Hematopoietic multipotent progenitor cell treated with erythropoietin and hydrocortisone succinate and interleukin-3 and kit ligand, for 8 days (in vitro differentiated cells): ENCODE measurements around the gene TACC2.

Experiments
- DNase-seq: peaks from one replicate; pipeline ENCODE4 v3.0.0-alpha.2; 2015

The TACC2 gene

DNA sequence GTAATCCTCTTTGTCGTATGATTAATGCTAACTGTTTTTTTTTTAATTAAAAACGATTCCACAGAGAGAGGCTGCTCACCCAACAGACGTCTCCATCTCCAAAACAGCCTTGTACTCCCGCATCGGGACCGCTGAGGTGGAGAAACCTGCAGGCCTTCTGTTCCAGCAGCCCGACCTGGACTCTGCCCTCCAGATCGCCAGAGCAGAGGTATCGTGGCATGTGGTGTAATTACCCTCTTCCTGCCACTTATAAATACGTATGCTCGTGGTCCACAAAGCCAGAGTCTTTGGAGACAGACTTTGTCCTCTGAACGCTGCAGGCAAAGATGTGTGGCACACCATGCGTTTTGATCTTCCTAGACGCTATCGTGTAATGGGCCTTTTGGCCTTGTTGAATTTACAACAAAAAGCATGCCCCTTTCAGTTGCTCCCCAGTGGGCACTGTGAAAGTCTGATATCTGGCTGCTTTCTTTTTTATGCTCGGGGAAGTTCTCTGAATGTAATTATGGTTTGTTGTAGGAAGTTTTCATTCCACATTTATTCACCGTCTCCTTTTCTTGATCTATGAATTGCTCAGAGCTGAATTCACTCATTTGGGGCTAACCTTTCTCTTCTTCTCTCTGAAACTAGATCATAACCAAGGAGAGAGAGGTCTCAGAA lies 248.5 kb downstream of the TACC2 start:
- DNase-seq: no peak

DNA sequence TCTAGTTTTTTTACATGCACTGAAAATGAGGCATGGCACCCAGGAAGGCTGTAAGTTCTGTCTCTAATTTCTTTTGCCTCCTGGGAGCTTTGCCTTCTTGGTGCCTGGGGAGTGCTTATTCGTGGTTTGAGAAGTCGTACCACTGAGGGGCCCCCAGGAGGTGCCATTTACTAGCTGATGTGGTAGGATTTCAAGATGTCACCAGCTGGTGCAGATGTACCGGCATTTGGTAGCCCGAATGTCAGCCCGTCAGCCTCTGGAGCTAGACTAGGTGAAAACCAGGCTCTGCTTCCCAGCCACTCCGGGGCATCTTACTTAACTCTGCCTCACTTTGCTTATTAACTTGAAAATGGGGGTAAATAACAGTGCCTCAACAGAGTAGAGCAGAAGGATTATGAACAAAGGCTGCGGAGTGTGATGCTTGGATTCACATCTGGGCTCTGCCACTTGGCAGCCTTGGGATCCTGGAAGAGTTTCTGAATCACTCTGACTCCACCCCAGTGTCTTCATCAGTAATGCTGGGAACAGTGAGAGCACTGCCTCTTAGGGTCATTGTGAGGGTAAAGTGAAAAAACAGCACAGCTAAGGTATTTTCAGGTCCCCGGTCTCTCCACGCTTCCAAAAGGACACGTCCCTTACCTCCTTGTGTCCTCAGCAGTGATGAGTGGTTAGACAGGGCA lies 250.8 kb downstream of the TACC2 start:
- no peak for DNase-seq

DNA sequence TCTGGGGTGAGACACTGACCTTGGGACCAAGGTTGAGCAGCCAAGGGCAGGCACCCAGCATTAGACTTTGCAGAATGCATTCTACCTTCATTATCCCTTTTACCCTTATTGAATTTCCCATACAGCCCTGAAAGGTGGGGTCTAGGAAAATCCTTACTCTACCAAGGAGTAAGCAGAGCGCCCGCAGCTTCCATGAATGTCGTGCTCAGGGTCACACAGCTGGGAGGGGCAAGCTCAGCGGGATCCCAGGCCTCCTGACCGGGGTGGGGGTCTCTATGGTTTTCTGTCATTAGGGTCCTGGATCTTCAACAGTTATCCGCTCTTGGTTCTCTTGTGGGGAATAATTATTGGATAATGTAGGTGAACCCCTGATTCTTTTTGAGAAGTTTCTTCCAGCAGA lies 251.4 kb downstream of the TACC2 start:
- DNase-seq: no peak

DNA sequence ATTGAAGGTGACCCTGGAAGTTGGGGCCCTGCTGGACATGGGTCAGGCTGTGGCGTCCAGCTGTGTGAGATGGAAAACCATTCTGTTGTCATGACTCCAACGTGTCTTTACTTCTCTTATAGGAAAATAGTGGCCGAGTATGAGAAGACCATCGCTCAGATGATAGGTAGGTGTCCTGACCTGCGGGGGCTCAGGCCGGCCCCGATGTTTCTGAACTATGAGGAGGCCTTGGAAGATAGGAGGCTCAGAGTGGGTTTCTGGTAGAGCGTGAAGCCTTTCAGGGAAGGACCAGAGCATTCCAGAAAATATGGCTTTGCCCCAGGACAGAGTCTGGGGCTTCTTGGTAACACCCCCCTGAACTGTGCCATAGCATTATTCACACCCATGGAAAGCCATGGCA lies 252.9 kb downstream of the TACC2 start:
- no peak for DNase-seq

DNA sequence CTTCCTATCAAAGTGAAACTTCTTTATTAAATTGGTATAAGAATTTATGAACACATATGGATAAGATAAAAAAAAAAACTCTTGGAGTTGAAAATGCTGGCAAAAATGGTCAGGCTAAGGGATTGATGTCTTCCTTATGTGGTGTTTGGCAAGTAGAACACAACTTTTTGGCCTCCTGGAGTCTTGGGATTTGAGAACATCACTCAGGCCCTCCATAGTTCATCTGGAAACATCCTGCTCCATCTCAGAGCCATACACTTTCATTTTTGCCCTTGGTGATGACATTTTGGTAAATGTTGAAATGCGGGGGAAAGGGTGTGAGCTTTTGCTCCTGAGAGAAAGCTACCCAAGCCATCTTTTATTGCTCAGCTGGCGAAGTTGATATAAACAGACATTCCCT lies 254.6 kb downstream of the TACC2 start:
- no peak for DNase-seq

DNA sequence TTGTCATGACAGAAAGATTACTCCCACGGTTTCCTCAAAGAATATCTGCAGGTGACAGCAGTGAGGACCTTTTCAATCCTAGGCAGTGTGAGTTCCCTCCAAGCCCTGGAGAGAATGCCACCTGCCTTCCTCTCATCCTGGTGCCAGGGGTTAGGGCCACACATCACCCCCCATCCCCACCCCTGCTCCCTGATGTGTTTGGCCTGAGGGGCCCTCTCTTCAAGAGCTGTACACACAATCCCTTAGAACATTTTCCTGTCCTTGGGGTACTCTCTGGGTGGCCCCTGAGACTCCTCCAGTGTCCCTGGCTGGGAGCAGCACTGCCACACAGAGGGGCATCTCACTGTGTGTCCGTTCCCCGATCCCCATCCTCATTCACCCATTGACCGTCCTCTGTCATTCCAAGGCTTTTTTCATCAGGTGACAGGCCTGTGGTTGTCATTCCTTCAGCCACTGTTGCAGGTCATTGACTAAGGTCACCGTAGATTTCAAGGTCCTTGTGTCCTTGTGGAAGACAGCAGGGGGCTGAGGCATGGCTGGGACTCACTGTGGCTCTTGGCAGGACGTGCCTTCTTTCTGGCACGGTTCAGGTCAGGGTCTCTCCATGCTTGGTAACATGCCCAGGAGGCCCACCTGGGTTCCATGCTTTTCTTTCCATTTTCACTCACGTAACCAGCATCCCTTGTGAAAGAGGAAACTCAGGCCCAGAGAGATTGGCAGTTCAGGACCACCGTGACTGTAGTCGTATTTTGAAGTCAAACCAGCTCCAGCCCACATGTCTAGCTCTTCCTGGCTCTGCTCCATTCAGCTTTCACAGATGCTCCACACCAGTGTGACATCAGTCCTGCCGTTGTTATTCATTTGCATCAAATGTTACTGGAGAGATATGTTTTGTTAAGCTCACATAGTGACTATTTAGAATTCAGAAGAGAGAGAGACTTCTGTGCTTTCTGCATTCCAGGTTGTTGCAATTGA lies 255.3 kb downstream of the TACC2 start:
- no peak for DNase-seq

DNA sequence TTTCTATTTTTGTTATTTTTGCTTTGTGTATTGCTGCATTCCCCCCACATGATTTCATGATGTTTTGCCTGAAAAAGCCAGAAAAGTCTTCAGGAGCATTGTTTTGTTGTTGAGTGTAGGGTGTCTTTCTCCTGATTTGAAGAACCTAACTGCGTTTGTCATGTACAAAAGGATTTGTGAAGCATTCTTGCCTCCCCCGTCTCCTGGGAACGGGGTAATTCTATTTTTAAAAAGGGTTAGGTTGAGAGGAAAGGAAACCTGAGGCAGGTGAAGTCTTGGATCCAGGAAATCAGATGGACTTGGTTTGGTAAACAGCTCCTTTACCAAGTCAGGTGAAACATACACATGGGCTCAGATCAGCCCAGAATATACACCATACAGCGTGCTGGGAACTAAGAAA lies 256.2 kb downstream of the TACC2 start:
- no peak for DNase-seq

DNA sequence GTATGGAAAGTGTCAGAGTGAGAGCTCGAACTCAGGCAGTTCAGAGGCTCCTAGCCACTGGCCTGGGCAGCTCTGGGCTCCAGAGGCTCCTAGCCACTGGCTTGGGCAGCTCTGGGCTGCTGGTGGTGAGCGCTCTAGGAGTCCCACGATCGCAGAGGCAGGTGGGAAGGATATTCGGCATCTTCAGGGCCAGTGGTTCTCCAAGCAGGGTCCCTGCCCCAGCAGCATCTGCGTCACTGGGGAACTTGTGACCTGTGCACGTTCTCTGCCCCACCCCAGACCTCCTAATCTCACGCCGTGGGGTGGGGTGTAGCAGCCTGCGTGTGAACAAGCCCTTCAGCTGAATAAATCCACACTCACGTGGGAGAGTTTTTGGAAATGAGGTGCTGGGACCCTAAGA lies 256.9 kb downstream of the TACC2 start:
- DNase-seq: no peak

DNA sequence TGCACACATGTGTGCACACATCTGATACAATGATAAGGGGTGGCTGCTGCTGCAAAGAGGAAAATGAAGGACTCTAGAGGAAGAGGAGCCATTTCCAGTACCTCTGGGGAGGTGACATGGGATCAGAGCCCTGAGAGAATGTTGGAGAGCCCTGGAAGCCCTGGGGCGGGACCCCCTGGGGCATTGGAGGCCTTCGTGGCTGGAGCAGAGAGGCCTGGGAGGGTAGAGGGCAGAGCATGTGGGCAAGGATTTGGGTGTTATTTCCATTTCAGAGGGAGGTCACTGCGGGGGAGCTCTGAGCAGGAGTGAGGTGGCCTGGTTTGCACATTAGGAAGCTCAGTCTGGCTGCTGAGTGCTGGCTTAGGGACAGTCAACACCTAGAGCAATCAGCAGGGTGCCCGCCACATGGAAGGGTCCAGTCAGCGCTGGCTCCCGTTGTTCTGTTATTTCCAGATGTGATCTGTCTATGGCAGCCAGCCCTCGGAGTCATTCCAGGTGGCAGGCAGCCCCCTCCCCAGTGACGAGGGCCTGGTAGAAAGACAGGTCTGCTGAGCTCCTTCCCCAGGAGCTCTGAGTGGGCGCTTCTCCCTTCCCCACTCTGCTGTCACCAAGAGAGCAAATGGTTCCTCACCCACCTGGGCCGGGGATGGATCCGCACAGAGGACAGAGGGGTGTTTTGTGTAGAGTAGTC lies 258.0 kb downstream of the TACC2 start:
- no peak for DNase-seq

DNA sequence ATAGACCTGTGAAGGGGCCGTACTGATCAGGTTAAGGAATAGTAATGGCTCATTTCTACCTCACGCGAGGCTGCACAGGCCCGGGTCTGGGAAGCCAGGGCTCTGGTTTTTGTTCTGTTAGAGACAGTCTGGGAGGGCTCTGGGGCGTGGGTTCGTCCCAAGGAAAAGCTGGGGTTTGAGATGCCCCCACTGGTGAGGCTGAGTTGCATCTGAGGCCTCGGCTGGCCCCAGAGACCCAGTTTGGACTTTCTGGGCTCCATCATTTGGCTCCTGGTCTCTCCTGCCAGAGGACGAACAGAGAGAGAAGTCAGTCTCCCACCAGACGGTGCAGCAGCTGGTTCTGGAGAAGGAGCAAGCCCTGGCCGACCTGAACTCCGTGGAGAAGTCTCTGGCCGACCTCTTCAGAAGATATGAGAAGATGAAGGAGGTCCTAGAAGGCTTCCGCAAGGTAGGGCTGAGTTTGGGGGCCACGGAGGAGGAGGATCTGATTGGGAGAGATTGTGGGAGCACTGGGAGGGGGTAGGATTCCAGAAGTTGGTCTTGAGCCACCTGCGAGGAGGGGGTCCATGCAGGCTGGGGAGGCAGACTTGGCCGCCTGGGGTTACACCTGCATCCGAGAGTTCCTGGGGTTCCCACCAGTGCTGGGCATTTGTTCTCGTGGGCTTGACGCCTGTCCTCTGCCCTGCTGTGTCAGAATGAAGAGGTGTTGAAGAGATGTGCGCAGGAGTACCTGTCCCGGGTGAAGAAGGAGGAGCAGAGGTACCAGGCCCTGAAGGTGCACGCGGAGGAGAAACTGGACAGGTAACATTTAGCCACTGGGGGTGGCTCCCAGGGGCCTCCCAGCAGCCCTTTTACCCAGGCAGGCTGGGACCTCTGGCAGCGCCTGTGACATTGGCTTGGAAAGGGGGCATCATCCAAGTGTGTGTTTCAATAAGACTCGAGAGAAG lies 259.7 kb downstream of the TACC2 start:
- DNase-seq: no peak

DNA sequence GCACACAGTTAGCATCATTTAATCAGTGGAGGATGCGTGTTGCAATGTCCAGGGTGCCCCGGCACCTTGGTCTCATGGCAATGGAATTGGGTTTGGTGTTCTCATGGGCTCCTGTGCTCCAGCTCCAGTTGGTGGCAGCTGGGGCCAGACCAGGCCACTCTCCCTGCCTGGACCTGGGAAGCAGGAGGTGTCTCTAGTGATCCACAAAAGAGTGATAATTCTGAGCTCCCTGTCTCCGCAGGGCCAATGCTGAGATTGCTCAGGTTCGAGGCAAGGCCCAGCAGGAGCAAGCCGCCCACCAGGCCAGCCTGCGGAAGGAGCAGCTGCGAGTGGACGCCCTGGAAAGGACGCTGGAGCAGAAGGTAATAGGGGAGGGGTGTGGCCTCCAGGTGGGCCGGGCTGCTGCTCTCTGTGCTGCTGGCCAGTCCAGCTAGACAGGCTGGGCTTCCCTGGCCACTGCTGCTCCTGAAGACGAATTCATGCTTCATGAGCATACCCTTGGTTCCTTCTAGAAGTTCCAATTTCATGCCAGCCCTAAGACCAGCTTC lies 260.4 kb downstream of the TACC2 start:
- DNase-seq: no peak

DNA sequence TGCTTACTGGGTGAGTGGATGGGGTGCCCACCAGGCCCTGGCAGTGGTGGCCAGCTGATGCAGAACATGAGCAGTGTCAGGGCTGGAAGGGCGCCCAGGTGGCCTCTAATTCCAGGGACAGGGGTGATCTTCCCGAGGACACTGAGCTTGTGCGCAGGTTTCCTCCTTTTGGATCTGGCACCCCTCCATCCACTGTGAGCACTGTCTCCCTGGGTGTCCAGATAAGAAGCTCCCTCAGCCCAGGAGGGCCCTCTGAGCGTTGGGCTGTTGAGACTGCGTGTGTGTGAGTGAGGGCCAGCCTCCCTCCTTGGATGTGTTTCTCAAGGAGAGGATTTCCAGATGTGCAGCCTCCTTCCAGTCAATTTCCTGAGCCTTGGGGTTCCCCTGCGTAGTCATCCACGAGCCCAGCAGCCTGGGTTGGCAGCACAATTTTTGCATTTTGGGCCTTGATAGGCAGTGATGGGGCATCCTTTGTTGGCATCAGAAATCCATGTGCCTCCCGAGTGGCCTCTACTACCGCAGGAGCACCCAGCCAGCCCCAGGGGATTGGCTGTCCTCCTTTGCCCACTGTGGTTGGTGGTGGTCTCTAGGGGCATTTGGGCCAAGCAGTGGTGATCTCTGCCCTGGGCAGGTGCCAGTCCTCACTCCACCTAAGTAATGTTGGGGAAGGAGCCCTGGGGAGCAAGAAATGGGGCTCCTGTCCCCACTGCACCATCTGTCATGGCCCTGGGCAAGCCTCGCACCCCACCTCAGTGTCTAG lies 261.2 kb downstream of the TACC2 start:
- no peak for DNase-seq

DNA sequence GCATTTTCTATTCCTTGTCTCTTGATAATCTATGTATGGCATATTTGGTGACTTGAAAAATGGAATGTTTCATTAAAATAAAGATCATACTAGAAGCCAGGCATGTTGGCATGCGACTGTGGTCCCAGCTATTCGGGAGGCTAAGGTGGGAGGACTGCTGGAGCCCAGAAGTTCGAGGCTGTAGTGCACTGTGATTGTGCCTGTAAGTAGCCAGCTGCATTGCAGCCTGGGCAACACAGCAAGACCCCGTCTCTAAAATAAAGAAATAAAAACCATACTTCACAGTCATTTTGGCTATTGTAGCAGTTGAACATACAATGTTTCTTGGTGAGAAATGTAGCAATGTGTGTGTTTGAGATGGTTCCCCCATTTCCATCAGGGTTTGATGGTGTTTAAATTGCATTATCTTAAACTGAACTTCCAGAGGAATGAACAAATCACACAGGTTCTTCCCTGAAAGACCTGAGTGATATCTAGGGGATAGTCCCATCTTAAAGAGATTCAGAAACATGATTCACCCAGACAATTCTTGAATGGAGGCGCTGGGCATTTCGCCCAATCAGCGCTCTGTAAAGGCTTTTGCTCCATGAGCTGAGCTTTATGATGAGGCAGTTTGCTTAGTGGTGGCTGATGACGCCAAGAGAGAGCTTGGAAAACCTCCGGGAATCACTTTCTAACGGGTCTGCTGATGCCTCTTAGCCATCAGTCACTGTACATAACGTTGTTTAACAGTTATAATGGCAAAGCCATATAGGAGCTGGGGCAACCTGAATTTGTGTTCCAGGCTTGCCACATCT lies 262.7 kb downstream of the TACC2 start:
- no peak for DNase-seq

DNA sequence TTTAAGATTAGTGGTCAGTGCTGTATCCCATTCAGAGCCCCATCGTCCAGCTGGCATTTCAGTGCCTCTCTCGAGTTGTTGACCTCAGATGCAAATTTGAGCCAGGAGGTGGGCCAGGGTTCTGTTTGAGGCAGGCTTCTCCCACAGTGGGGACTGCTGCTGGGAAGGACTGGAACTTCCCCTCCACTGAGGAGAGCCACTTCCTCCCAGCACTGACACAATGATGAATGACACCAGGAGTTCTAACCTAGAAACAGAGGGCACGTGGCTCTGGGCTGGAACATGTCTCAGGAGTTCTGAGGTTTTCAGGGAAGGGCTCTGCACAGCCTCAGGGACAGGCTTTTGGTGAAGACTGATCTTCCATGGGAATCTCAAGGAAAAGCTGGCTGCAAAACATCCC lies 263.8 kb downstream of the TACC2 start:
- DNase-seq: no peak

DNA sequence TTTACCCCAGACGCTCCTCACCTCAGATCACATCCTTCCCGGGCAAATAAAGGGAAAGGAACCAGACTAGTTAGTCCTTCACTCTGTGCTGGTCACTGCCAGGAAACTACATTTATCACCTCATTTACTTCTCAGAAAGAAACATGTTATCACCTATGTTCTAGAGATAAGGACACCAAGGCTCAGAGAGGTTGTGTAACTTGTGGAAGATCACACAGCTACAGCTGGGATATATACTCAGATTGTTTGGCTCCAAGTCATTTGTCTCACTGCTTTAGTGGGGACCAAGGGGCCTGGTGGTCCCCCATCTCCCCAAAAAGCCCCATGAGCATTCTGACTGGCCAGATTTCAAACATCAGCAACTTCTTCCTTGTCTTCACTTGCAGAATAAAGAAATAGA lies 264.6 kb downstream of the TACC2 start:
- DNase-seq: no peak

DNA sequence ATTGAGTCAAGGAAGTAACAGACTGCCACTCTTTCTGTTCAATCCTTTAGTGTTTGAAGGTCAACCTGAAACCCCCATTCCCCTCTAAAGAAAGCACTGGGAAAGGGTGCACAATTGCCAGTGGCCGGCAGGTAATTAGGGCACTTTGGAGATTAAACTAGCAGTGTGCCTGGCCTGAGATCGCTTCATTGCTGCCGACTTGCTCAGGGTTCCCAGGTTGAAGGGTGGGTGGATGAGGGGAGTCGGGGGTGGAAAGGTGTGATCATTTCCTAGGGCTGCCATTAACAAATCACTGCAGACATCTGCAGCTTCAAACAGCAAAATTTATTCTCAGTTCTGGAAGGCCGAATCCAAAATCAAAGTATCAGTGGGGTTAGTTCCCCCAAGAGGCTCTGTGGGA lies 265.9 kb downstream of the TACC2 start:
- DNase-seq: no peak

DNA sequence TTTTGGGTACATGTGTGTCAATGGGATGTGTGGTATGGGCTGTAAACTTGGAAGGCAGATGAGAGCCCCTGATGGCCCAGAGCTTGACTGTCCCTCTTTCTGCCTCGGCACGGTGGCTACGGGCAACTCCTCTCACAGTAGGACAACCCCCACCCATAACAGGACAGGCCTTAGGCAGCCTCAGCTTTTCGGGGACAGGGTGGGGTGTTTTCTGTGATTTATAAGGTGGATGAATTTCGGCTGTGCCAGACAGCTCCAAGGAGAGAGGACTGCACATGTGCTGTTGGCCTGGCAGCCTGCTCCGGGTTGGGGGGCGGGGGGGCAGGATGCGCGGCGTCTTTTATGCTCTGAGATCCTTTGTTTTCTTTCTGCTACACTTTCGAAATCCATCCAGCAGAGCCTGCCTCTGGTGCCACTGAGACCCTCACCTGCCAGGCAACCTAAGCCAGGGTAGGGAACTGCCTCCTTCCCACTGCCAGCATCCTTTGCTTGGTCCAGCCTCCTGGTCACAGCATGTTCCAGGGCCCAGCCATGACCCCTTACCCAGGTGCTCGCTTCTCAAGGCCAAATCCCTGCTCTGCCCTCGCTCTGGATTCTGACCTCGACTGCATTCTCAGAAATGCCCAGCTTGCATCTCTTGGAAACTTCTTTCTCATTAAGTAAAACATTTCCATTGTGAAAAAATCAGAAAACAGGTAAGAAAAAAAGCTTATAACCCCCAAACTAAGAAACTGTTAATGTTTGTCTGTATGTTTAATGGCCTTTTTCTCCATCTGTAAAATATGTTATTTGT lies 266.7 kb downstream of the TACC2 start:
- no peak for DNase-seq

DNA sequence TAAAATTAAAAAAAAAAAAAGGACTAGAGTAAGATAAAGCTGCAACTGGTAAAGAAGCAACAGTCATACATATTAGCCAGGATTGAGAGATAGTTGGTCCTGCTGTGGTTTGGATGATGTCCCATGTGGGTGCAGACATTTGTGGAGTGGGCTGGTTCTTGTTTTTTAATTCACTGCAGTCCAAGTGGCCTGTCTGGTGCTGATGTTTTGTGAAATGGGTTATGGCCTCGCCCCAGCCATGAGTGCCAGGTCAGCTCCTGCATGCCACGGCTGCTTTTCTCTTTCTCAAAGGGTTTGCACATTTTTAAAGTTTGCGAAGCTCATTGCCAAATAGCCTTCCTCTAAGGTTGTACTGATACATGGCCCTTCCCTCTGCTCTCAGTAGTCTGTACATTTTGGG lies 268.1 kb downstream of the TACC2 start:
- DNase-seq: no peak
